ENCODE data around the gene WDTC1.
"Not testable (repeated sequence)": the region's sequence is repeated elsewhere in the genome, so short reads cannot be mapped to it uniquely, and the experiment has no call there.

The WDTC1 gene

GRCh38 chr1:27253596-27253995 lies 19.2 kb downstream of the WDTC1 start:
- no peak for DNase-seq

- DNase-seq = no peak
Measured at GRCh38 chr1:27255136-27255535, 20.7 kb downstream of the WDTC1 start.

GRCh38 chr1:27257155-27257554 lies 22.7 kb downstream of the WDTC1 start:
- DNase-seq = no peak

- no peak for DNase-seq
Measured at GRCh38 chr1:27258598-27258997, 24.2 kb downstream of the WDTC1 start.

GRCh38 chr1:27267153-27267552 lies 32.7 kb downstream of the WDTC1 start:
- DNase-seq = no peak

- DNase-seq = no peak
Measured at GRCh38 chr1:27269276-27269675, 34.8 kb downstream of the WDTC1 start.

GRCh38 chr1:27274204-27274603 lies 39.8 kb downstream of the WDTC1 start:
- DNase-seq = no peak

GRCh38 chr1:27275696-27276095 lies 41.3 kb downstream of the WDTC1 start:
- no peak for DNase-seq

- DNase-seq = peak; percentile 78
Measured at GRCh38 chr1:27284425-27285273, 50.2 kb downstream of the WDTC1 start.

- DNase-seq = no peak
Measured at GRCh38 chr1:27285274-27285660, 50.8 kb downstream of the WDTC1 start.

- DNase-seq = not testable (repeated sequence)
Measured at GRCh38 chr1:27285821-27286220, 51.4 kb downstream of the WDTC1 start.

- DNase-seq = not testable (repeated sequence)
Measured at GRCh38 chr1:27289125-27289524, 54.7 kb downstream of the WDTC1 start.

- DNase-seq = no peak
Measured at GRCh38 chr1:27290581-27290980, 56.1 kb downstream of the WDTC1 start.

- no peak for DNase-seq
Measured at GRCh38 chr1:27292106-27292505, 57.7 kb downstream of the WDTC1 start.

- DNase-seq = no peak
Measured at GRCh38 chr1:27293915-27294314, 59.5 kb downstream of the WDTC1 start.

GRCh38 chr1:27296773-27297291 lies 62.4 kb downstream of the WDTC1 start:
- peak; percentile 54 for DNase-seq

GRCh38 chr1:27297903-27298302 lies 63.5 kb downstream of the WDTC1 start:
- no peak for DNase-seq

GRCh38 chr1:27298632-27299384 lies 64.4 kb downstream of the WDTC1 start:
- no peak for DNase-seq

GRCh38 chr1:27299385-27300271 lies 65.2 kb downstream of the WDTC1 start:
- DNase-seq = no peak

GRCh38 chr1:27300341-27301051 lies 66.1 kb downstream of the WDTC1 start:
- DNase-seq = peak; percentile 68

- no peak for DNase-seq
Measured at GRCh38 chr1:27301052-27301422, 66.6 kb downstream of the WDTC1 start.

- no peak for DNase-seq
Measured at GRCh38 chr1:27301582-27302199, 67.3 kb downstream of the WDTC1 start.

All from activated CD4-positive, alpha-beta T cell treated with anti-CD3 and anti-CD28 coated beads for 1 hour (primary cell).